Caco-2 (cell line): ENCODE results near the gene NOTCH1. TPM values are rescaled to one million over a fixed set of nuclear protein-coding genes. Genes with fewer than 3 reads are reported as not detected.

Experiments
- BruUV-seq: library from RNA; stranded (reverse); fragments of 400-500 nt; replicated peaks from 2 replicates; lab custom pipeline; 2021; lab: Mats Ljungman, UMichigan
- CTCF ChIA-PET: fragments of 300-600 bp; sonication (Branson Sonifier 250); formaldehyde crosslinking; loops from one replicate; lab custom pipeline; 2022; ENCODE audit warnings: antibody characterized with exemption; lab: Charles Lee
- POLR2A ChIA-PET: fragments of 300-600 bp; sonication (Branson Sonifier 250); formaldehyde crosslinking; loops from one replicate; lab custom pipeline; 2022; ENCODE audit warnings: antibody characterized with exemption; lab: Charles Lee
- DNase-seq, 2 experiments: peaks; one replicate each; pipeline versions ENCODE4 v3.0.0 to v3.0.0-alpha.2; 2020 to 2022
- H3K27me3 ChIP-seq: replicated peaks from 2 replicates; pipeline ENCODE4 v1.6.0; 2011; ENCODE audit warnings: low read length; ENCODE audit not compliant: control insufficient read depth, insufficient read depth
- H3K36me3 ChIP-seq: 2 replicates; pipeline ENCODE4 v1.5.1; 2011; ENCODE audit warnings: low read length; ENCODE audit not compliant: control insufficient read depth, insufficient read depth
- H3K4me1 ChIP-seq: fragments of 250-450 bp; sonication (Bioruptor Pico); 2 replicates; pipeline ENCODE4 v1.5.1; 2020; ENCODE audit warnings: mild to moderate bottlenecking
- H3K4me3 ChIP-seq: 2 replicates; pipeline ENCODE4 v1.5.1; 2011; ENCODE audit warnings: low read depth, mild to moderate bottlenecking, control low read depth, low read length
- H3K9me3 ChIP-seq: fragments of 250-450 bp; sonication (Bioruptor Pico); 2 replicates; pipeline ENCODE4 v1.5.1; 2020; ENCODE audit warnings: mild to moderate bottlenecking, moderate library complexity
- H3K27ac Mint-ChIP-seq: one replicate; pipeline ENCODE4 v1.8.0; 2022; ENCODE audit warnings: mixed read lengths; ENCODE audit not compliant: unreplicated experiment
- H3K27me3 Mint-ChIP-seq: one replicate; pipeline ENCODE4 v1.8.0; 2022; ENCODE audit warnings: mixed read lengths; ENCODE audit not compliant: insufficient read depth, unreplicated experiment
- H3K36me3 Mint-ChIP-seq: one replicate; pipeline ENCODE4 v1.8.0; 2022; ENCODE audit warnings: mild to moderate bottlenecking, mixed read lengths; ENCODE audit not compliant: insufficient read depth, unreplicated experiment
- H3K4me1 Mint-ChIP-seq: one replicate; pipeline ENCODE4 v1.8.0; 2022; ENCODE audit warnings: low read depth, mixed read lengths; ENCODE audit not compliant: unreplicated experiment
- H3K4me3 Mint-ChIP-seq: one replicate; pipeline ENCODE4 v1.8.0; 2022; ENCODE audit warnings: mild to moderate bottlenecking, moderate library complexity, mixed read lengths; ENCODE audit not compliant: unreplicated experiment
- H3K9me3 Mint-ChIP-seq: one replicate; pipeline ENCODE4 v1.8.0; 2022; ENCODE audit warnings: mixed read lengths; ENCODE audit not compliant: unreplicated experiment
- intact Hi-C: fragments of 100-400 bp; cut with micrococcal nuclease; formaldehyde crosslinking; loops from one replicate; pipeline ENCODE4 v1.10.0; 2022; ENCODE audit not compliant: unreplicated experiment
- total RNA-seq: library from RNA; stranded (reverse); gene quantifications from 2 replicates; pipeline ENCODE4 v1.2.3, GENCODE V29; 2022
- TF ChIP-seq, protein P1 (sequence below), 2 experiments: fragments of 200-600 bp in 1 of 2; IDR thresholded peaks; 1 replicate in 1 of 2; 2 replicates in 1 of 2; pipeline versions ENCODE4 v1.5.1 to v1.8.0; 2011 to 2022; ENCODE audit warnings: antibody characterized with exemption in 1 of 2, control low read depth in 1 of 2, inconsistent platforms in 1 of 2, low read depth in 1 of 2, low read length in 1 of 2, mild to moderate bottlenecking in 1 of 2, moderate library complexity in 1 of 2; ENCODE audit not compliant: insufficient read depth in 1 of 2, severe bottlenecking in 1 of 2, unreplicated experiment in 1 of 2

The NOTCH1 gene
- total RNA-seq, 1 experiment from 2014 or later: 6.3 TPM

DNA sequence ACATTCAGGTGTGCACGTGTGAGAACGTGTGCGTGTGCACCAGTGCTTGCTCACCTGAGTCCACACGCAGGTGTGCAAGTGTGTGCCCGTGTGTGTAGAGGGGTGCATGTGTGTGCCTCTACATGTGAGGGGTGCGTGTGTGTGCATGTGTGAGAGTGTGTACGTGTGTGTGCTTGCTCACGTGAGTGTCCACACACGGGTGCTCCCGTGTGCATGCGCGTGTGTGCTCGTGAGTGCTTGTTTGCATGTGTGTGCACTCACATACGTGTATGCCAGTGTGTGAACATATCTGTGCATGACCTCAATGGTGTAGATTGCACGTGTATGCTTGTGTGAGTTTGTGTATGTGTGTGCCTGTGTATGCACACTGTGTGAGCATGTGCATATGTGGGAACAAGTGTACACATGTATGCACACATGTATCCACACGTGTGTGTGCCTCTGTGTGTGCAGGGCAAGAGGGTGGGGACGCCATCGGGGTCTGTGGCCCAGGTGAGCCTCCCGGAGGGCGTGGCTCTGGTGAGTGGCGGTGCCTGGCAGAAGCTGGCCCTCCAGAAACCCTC is 40.6 kb upstream of the NOTCH1 start:
- H3K4me3 Mint-ChIP-seq: no peak overlapping the region
- CTCF ChIA-PET: no interaction called here

DNA sequence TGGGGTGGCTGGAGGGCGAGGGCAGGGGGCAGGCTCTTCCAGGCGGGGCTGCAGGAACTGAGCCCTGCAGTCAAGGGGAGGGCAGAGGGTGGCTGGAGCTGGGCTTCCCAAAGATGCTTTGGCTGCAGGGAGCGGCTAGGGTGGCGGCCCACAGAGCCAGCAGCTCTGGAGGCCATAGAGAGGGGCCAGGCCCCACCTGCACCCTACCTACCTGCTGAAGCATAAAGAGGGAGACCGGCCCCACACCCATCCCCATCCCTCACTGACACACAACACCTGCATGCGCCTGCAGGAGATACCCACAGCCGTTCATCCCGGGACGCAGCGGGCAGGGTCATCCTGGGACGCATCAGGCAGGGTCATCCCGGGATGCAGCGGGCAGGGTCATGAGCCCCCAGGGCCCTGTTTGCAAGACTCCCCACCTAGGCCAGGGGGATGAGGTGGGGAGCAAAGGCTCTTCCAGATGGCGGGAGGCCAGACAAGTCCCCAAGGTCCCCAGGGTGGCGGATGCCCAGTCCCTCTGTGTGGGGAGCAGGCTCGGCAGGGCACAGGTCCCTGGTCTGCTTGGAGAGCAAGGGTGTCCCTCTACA is 39.8 kb upstream of the NOTCH1 start:
- Mint-ChIP-seq H3K36me3 (no peaks in the 10 kb centered on the region), H3K9me3 (no peaks in the 10 kb centered on the region), H3K4me1 (no peaks in the 10 kb centered on the region), H3K27ac (no peak overlapping the region), H3K4me3 (no peak overlapping the region), H3K27me3 (no peaks in the 10 kb centered on the region)
- 0 out of 2 replicates have a peak, but pooled peaks cover 4% of the 10 kb centered on the region for H3K9me3 ChIP-seq
- H3K4me3 ChIP-seq: no peak overlapping the region
- POLR2A ChIA-PET: no interaction called here
- intact Hi-C loops: no loop called here
- no peaks in the 10 kb centered on the region for H3K27me3 ChIP-seq
- BruUV-seq: no TSS peak
- no peaks in the 10 kb centered on the region for H3K4me1 ChIP-seq
- DNase-seq: no peak
- TF ChIP-seq, protein P1, sequence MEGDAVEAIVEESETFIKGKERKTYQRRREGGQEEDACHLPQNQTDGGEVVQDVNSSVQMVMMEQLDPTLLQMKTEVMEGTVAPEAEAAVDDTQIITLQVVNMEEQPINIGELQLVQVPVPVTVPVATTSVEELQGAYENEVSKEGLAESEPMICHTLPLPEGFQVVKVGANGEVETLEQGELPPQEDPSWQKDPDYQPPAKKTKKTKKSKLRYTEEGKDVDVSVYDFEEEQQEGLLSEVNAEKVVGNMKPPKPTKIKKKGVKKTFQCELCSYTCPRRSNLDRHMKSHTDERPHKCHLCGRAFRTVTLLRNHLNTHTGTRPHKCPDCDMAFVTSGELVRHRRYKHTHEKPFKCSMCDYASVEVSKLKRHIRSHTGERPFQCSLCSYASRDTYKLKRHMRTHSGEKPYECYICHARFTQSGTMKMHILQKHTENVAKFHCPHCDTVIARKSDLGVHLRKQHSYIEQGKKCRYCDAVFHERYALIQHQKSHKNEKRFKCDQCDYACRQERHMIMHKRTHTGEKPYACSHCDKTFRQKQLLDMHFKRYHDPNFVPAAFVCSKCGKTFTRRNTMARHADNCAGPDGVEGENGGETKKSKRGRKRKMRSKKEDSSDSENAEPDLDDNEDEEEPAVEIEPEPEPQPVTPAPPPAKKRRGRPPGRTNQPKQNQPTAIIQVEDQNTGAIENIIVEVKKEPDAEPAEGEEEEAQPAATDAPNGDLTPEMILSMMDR (IDR thresholded peaks at IDR 0.05; ENCODE audit: insufficient read depth in 1 of 2, low read depth in 1 of 2, low read length in 1 of 2, severe bottlenecking in 1 of 2, unreplicated experiment in 1 of 2): no peak
- no peaks in the 10 kb centered on the region for H3K36me3 ChIP-seq
- CTCF ChIA-PET: no interaction called here

More for the DNA sequence above, 40.6 kb upstream of the NOTCH1 start:
- Mint-ChIP-seq H3K36me3 (no peaks in the 10 kb centered on the region), H3K27me3 (no peaks in the 10 kb centered on the region), H3K9me3 (no peaks in the 10 kb centered on the region), H3K27ac (no peak overlapping the region), H3K4me1 (no peaks in the 10 kb centered on the region)
- Histone ChIP-seq H3K36me3 (no peaks in the 10 kb centered on the region), H3K27me3 (no peaks in the 10 kb centered on the region), H3K9me3 (0 out of 2 replicates have a peak, but pooled peaks cover 4% of the 10 kb centered on the region), H3K4me1 (no peaks in the 10 kb centered on the region), H3K4me3 (no peak overlapping the region)
- no peak for DNase-seq
- TF ChIP-seq, protein P1 (IDR thresholded peaks at IDR 0.05; ENCODE audit: insufficient read depth in 1 of 2, low read depth in 1 of 2, low read length in 1 of 2, severe bottlenecking in 1 of 2, unreplicated experiment in 1 of 2): no peak
- BruUV-seq: no TSS peak
- POLR2A ChIA-PET: no interaction called here
- intact Hi-C loops: no loop called here

DNA sequence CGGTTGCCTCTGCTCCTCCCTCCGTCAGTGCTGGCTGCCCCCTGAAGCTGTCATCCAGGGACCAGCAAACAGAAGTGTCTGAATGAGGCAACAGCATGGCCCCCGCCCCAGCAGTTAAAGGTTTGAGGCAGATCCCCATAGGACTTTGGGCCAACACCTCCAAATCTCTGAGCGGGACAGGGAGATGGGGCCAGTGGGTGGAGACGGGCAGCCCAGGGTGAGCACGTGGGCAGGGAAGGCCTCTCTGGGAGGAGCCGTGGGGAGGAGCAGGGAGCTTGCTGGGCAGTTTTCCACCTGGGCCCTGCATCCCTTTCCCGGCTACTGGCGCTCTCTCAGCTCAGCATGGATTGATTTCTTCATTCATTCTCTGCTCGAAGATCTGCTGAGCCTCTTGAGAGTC is 39.1 kb upstream of the NOTCH1 start:
- intact Hi-C loops: no loop called here
- no TSS peak for BruUV-seq
- POLR2A ChIA-PET: no interaction called here
- no peak overlapping the region for H3K4me3 ChIP-seq
- Mint-ChIP-seq H3K9me3 (no peaks in the 10 kb centered on the region), H3K4me1 (peaks cover 2% of the 10 kb centered on the region), H3K4me3 (no peak overlapping the region), H3K27me3 (no peaks in the 10 kb centered on the region), H3K27ac (no peak overlapping the region), H3K36me3 (no peaks in the 10 kb centered on the region)
- TF ChIP-seq, protein P1 (IDR thresholded peaks at IDR 0.05; ENCODE audit: insufficient read depth in 1 of 2, low read depth in 1 of 2, low read length in 1 of 2, severe bottlenecking in 1 of 2, unreplicated experiment in 1 of 2): no peak
- CTCF ChIA-PET: no interaction called here
- no peaks in the 10 kb centered on the region for H3K27me3 ChIP-seq
- DNase-seq: no peak
- H3K4me1 ChIP-seq: no peaks in the 10 kb centered on the region
- H3K9me3 ChIP-seq: 0 out of 2 replicates have a peak, but pooled peaks cover 4% of the 10 kb centered on the region
- no peaks in the 10 kb centered on the region for H3K36me3 ChIP-seq
